ENCODE results near the gene CEP70.

Gene CEP70

DNA sequence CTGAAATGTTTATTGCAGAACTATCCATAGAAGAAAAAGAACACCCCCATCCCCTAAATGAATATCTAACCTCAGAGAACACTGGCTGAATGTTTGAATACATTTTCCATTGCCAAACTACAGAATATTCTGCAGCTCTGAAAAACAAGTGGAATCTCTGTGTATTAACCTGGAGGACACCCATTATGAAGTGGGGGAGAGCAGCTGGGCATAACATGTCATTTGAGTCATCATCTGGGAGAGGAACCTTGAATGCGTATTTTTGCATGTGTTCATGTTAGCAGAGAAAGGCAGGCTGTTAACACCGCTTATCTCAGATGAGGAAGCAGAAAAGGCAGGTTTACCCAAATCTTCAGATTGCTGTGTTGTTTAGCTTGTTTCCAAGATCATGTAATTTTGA, 128.1 kb downstream of the CEP70 start:
- in situ Hi-C loops (cut with MboI; ENCODE audit: low pct_unique_long_range_greater_than_20kb, low sequenced_read_pairs, unreplicated experiment): loop anchor here (25.0 kb wide), 1 partner anchor 471 kb away; the partner anchor contains the start of genes FOXL2 and FOXL2NB
- TF ChIP-seq, protein P1, sequence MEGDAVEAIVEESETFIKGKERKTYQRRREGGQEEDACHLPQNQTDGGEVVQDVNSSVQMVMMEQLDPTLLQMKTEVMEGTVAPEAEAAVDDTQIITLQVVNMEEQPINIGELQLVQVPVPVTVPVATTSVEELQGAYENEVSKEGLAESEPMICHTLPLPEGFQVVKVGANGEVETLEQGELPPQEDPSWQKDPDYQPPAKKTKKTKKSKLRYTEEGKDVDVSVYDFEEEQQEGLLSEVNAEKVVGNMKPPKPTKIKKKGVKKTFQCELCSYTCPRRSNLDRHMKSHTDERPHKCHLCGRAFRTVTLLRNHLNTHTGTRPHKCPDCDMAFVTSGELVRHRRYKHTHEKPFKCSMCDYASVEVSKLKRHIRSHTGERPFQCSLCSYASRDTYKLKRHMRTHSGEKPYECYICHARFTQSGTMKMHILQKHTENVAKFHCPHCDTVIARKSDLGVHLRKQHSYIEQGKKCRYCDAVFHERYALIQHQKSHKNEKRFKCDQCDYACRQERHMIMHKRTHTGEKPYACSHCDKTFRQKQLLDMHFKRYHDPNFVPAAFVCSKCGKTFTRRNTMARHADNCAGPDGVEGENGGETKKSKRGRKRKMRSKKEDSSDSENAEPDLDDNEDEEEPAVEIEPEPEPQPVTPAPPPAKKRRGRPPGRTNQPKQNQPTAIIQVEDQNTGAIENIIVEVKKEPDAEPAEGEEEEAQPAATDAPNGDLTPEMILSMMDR (IDR thresholded peaks at IDR 0.05; ENCODE audit: extremely low read depth, insufficient read depth, missing control alignments): no peak
- DNase-seq (ENCODE audit: low spot score): no peak

DNA sequence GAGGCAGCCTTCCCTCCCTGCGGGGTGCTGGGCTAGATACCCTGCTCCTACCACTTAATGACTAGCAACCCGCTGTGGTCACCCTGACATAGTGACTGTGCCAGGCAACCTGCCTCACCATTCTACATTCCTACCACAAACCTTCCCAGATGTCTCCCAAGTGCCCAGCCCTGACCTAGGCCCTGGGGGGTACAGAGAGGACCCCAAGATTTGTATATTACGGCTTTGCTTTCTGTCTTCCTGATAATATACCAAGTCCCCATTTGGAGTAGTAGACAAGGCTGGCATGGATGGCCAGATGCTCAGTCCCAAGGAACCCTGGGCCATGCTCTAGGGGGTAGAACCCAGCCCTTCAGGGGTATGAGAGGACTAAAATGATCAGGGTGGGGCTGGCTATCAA, 128.6 kb downstream of the CEP70 start:
- TF ChIP-seq, protein P1 (IDR thresholded peaks at IDR 0.05; ENCODE audit: extremely low read depth, insufficient read depth, missing control alignments): no peak
- in situ Hi-C loops (cut with MboI; ENCODE audit: low pct_unique_long_range_greater_than_20kb, low sequenced_read_pairs, unreplicated experiment): loop anchor here (25.0 kb wide), 1 partner anchor 472 kb away; the partner anchor contains the start of genes FOXL2 and FOXL2NB
- no peak for DNase-seq (ENCODE audit: low spot score)

DNA sequence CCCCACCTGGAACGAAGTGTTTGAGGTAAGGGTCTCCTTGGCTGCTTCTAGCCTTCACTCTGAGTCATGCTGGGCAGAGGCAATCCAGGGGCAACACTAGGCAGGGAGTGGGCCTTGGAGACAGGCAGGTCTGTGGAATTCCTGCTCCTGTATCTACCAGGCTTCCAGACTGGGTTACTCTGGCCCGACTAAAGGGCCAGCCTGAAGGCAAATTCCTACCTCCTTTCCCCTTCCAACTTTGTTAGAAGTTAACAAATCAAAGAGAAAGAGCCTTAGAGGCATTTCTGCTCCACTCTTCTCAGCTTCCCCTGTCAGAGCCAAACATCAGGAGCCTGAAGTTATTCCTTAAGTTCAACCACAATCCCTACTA, 129.6 kb downstream of the CEP70 start:
- TF ChIP-seq, protein P1 (IDR thresholded peaks at IDR 0.05; ENCODE audit: extremely low read depth, insufficient read depth, missing control alignments): no peak
- no peak for DNase-seq (ENCODE audit: low spot score)
- in situ Hi-C loops (cut with MboI; ENCODE audit: low pct_unique_long_range_greater_than_20kb, low sequenced_read_pairs, unreplicated experiment): loop anchor here (25.0 kb wide), 1 partner anchor 473 kb away; the partner anchor contains the start of genes FOXL2 and FOXL2NB

DNA sequence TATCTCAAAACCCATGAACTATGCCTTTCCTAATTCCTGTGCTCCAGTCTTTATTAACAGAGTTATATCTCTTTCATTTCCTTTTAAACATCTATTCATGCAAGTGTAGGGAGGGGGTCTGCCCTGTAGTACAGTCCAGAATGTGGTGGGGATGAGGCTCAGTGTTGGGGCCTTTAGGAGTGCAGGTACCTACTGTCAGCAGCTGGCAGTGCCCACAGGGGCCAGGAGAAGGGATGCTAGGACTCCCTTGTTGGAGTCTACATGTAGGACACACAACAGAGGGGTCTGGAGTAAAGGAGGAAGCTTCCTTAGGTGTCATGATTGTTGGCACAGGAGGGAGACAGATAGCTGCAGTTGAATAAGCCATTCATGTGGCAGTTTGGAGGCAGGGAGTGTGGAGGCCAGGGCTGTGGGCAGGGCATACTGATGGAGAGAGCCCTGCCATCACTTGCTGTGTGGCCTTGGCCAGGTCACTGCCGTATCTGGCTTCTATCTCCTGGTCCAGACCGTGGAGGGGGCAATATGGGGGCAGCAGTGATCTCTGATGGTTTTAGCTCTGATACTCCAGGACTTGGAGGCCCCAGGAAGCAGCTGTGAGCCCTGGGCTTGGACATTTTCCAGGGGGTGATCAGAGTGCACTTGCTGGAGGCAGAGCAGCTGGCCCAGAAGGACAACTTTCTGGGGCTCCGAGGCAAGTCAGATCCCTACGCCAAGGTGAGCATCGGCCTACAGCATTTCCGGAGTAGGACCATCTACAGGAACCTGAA, 130.2 kb downstream of the CEP70 start:
- in situ Hi-C loops (cut with MboI; ENCODE audit: low pct_unique_long_range_greater_than_20kb, low sequenced_read_pairs, unreplicated experiment): loop anchor here (25.0 kb wide), 1 partner anchor 473 kb away; the partner anchor contains the start of genes FOXL2 and FOXL2NB
- TF ChIP-seq, protein P1 (IDR thresholded peaks at IDR 0.05; ENCODE audit: extremely low read depth, insufficient read depth, missing control alignments): no peak
- no peak for DNase-seq (ENCODE audit: low spot score)

DNA sequence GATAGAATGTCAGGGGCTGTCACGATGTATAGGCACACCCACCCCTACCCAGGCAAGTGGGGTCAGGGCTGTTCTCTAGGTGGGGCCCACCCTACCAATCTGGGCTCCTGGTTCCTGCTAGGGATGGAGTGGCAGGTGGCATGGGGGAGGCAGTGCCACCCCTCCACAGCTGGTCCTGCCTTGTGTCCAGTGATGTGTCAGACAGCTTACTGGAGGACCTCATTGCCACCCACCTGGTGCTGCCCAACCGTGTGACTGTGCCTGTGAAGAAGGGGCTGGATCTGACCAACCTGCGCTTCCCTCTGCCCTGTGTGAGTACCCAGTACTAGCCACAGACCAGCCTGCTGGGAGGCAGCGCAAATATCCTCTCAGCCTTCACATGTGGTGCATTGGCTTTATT, 132.2 kb downstream of the CEP70 start:
- TF ChIP-seq, protein P1 (IDR thresholded peaks at IDR 0.05; ENCODE audit: extremely low read depth, insufficient read depth, missing control alignments): no peak
- in situ Hi-C loops (cut with MboI; ENCODE audit: low pct_unique_long_range_greater_than_20kb, low sequenced_read_pairs, unreplicated experiment): loop anchor here (25.0 kb wide), 1 partner anchor 475 kb away; the partner anchor contains the start of genes FOXL2 and FOXL2NB
- no peak for DNase-seq (ENCODE audit: low spot score)

DNA sequence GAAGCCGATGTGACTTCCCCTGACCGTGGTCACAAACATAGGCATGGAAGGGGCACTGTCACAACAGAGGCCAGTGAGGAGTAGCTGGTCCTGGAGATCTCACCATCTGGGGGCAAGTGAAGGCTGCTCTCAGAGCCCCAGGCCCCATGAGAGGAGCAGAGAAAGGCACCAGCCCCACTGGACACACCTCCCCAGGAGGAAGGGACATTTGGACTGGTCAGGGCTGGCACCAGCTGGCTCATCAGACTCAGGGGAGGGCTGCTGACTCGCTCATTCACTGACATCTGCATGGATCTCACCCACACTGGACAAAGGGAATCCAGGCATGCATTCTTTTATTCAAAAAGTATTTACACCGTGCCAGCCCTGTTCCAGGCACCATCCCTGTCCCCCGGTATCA, 132.8 kb downstream of the CEP70 start:
- TF ChIP-seq, protein P1 (IDR thresholded peaks at IDR 0.05; ENCODE audit: extremely low read depth, insufficient read depth, missing control alignments): no peak
- DNase-seq (ENCODE audit: low spot score): no peak
- in situ Hi-C loops (cut with MboI; ENCODE audit: low pct_unique_long_range_greater_than_20kb, low sequenced_read_pairs, unreplicated experiment): loop anchor here (25.0 kb wide), 1 partner anchor 476 kb away; the partner anchor contains the start of genes FOXL2 and FOXL2NB

Measured in GM13977 (cell line).